Measurements from ENCODE around the gene MAGI2.

Gene MAGI2

GRCh38 chr7:77979219-77979618 is 1474.2 kb downstream of the MAGI2 start:
- no peak for DNase-seq
- TF ChIP-seq EZH2 (IDR thresholded peaks at IDR 0.05; ENCODE audit: borderline replicate concordance, low read depth, low read length, severe bottlenecking) (no peak), CTCF (IDR thresholded peaks at IDR 0.05; ENCODE audit: borderline replicate concordance, extremely low read depth, low read length, poor library complexity, severe bottlenecking) (no peak)
- no peak overlapping the region for H3K9ac ChIP-seq (ENCODE audit: low read depth, low read length)
- no peak overlapping the region for H2AFZ ChIP-seq (ENCODE audit: low read depth, low read length)
- no peak overlapping the region for H3K4me2 ChIP-seq (ENCODE audit: insufficient read depth, low read length)
- no peaks in the 10 kb centered on the region for H3K79me2 ChIP-seq (ENCODE audit: insufficient read depth, low read length)
- no peaks in the 10 kb centered on the region for H3K27me3 ChIP-seq (ENCODE audit: insufficient read depth, low read length, poor library complexity)
- no peak overlapping the region for H3K27ac ChIP-seq (ENCODE audit: low read length)
- no peaks in the 10 kb centered on the region for H4K20me1 ChIP-seq (ENCODE audit: insufficient read depth, low read length)
- no peaks in the 10 kb centered on the region for H3K36me3 ChIP-seq (ENCODE audit: insufficient read depth, low read length)
- no peak for ATAC-seq (ENCODE audit: insufficient read depth, low read depth)
- H3K9me3 ChIP-seq (ENCODE audit: insufficient read depth, low read length, severe bottlenecking), result no peaks in the 10 kb centered on the region
- no peaks in the 10 kb centered on the region for H3K4me1 ChIP-seq (ENCODE audit: insufficient read depth, low read length)
- no peak overlapping the region for H3K4me3 ChIP-seq (ENCODE audit: low read depth in 1 of 2, low read length in 2 of 2)

GRCh38 chr7:77975672-77976480 is 1477.6 kb downstream of the MAGI2 start:
- Histone ChIP-seq H3K27me3 (ENCODE audit: insufficient read depth, low read length, poor library complexity) (no peaks in the 10 kb centered on the region), H3K9ac (ENCODE audit: low read depth, low read length) (no peak overlapping the region), H3K9me3 (ENCODE audit: insufficient read depth, low read length, severe bottlenecking) (no peaks in the 10 kb centered on the region), H4K20me1 (ENCODE audit: insufficient read depth, low read length) (no peaks in the 10 kb centered on the region), H3K27ac (ENCODE audit: low read length) (no peak overlapping the region), H3K36me3 (ENCODE audit: insufficient read depth, low read length) (no peaks in the 10 kb centered on the region), H3K79me2 (ENCODE audit: insufficient read depth, low read length) (no peaks in the 10 kb centered on the region), H3K4me2 (ENCODE audit: insufficient read depth, low read length) (no peak overlapping the region), H3K4me1 (ENCODE audit: insufficient read depth, low read length) (no peaks in the 10 kb centered on the region), H2AFZ (ENCODE audit: low read depth, low read length) (no peak overlapping the region), H3K4me3 (ENCODE audit: low read depth in 1 of 2, low read length in 2 of 2) (no peak overlapping the region)
- DNase-seq, result no peak
- no peak for ATAC-seq (ENCODE audit: insufficient read depth, low read depth)
- no peak for TF ChIP-seq EZH2 (IDR thresholded peaks at IDR 0.05; ENCODE audit: borderline replicate concordance, low read depth, low read length, severe bottlenecking)
- TF ChIP-seq CTCF (IDR thresholded peaks at IDR 0.05; ENCODE audit: borderline replicate concordance, extremely low read depth, low read length, poor library complexity, severe bottlenecking), result no peak

- Histone ChIP-seq H3K4me3 (ENCODE audit: low read depth in 1 of 2, low read length in 2 of 2) (no peak overlapping the region), H3K27me3 (ENCODE audit: insufficient read depth, low read length, poor library complexity) (no peaks in the 10 kb centered on the region), H3K79me2 (ENCODE audit: insufficient read depth, low read length) (no peaks in the 10 kb centered on the region), H3K4me1 (ENCODE audit: insufficient read depth, low read length) (no peaks in the 10 kb centered on the region), H3K9me3 (ENCODE audit: insufficient read depth, low read length, severe bottlenecking) (no peaks in the 10 kb centered on the region), H3K4me2 (ENCODE audit: insufficient read depth, low read length) (no peak overlapping the region), H2AFZ (ENCODE audit: low read depth, low read length) (no peak overlapping the region), H3K9ac (ENCODE audit: low read depth, low read length) (no peak overlapping the region), H3K36me3 (ENCODE audit: insufficient read depth, low read length) (no peaks in the 10 kb centered on the region), H3K27ac (ENCODE audit: low read length) (no peak overlapping the region), H4K20me1 (ENCODE audit: insufficient read depth, low read length) (no peaks in the 10 kb centered on the region)
- ATAC-seq (ENCODE audit: insufficient read depth, low read depth) (no peak), DNase-seq (no peak)
- no peak for TF ChIP-seq CTCF (IDR thresholded peaks at IDR 0.05; ENCODE audit: borderline replicate concordance, extremely low read depth, low read length, poor library complexity, severe bottlenecking)
- TF ChIP-seq EZH2 (IDR thresholded peaks at IDR 0.05; ENCODE audit: borderline replicate concordance, low read depth, low read length, severe bottlenecking), result no peak
These were observed 1481.7 kb downstream of the MAGI2 start for GRCh38 chr7:77971726-77972125.

Data from DND-41 (cell line).